Heart right ventricle (tissue), 16 donors: ENCODE data around the gene ITGAD. TPM values are rescaled to one million over a fixed set of nuclear protein-coding genes. Genes with fewer than 3 reads are reported as not detected.

ENCODE experiments used
- ATAC-seq, 8 donors: fragments of 200-7000 bp; cut with Tn5 transposase; one replicate each; pipeline ENCODE4 v1.9.1; 2020; ENCODE audit warnings: mild to moderate bottlenecking in 8 of 8, moderate library complexity in 8 of 8, moderate number of reproducible peaks in 1 of 8
- DNase-seq, 2 donors: peaks; one replicate each; pipeline ENCODE4 v3.0.0-alpha.2; 2020
- H3K27ac ChIP-seq, 10 donors: fragments of 200-600 bp; sonication (generic) in 2 of 10; one replicate each; pipeline versions ENCODE4 v1.5.0 to v1.8.0; 2020 to 2022; ENCODE audit warnings: mild to moderate bottlenecking in 3 of 10
- H3K27me3 ChIP-seq, 7 donors: fragments of 200-600 bp; one replicate each; pipeline ENCODE4 v1.8.0; 2021 to 2022; ENCODE audit warnings: mild to moderate bottlenecking in 2 of 7
- H3K36me3 ChIP-seq, 9 donors: fragments of 200-600 bp; sonication (generic) in 1 of 9; one replicate each; pipeline versions ENCODE4 v1.5.0 to v1.8.0; 2020 to 2022; ENCODE audit warnings: mild to moderate bottlenecking in 2 of 9
- H3K4me1 ChIP-seq, 9 donors: fragments of 200-600 bp; sonication (generic) in 1 of 9; one replicate each; pipeline versions ENCODE4 v1.5.0 to v1.8.0; 2020 to 2022; ENCODE audit warnings: mild to moderate bottlenecking in 4 of 9
- H3K4me3 ChIP-seq, 10 donors: fragments of 200-600 bp; sonication (generic) in 2 of 10; one replicate each; pipeline versions ENCODE4 v1.5.0 to v1.8.0; 2020 to 2022; ENCODE audit warnings: mild to moderate bottlenecking in 7 of 10, moderate library complexity in 2 of 10
- H3K9me3 ChIP-seq, 11 donors: fragments of 200-600 bp in 10 of 11; sonication (generic) in 2 of 11; one replicate each; pipeline versions ENCODE4 v1.5.0 to v1.8.0; 2013 to 2022; ENCODE audit warnings: mild to moderate bottlenecking in 2 of 11, control low read depth in 1 of 11, moderate library complexity in 1 of 11
- WGBS, 2 donors: extraction: QIAGEN DNeasy Blood & Tissue Kit; methylation state at CpG; one replicate each; pipeline ENCODE4 v1.1.7; 2013; ENCODE audit warnings: inconsistent platforms in 1 of 2; 5-methylcytosine and 5-hydroxymethylcytosine counted together
- intact Hi-C, 10 donors: fragments of 100-400 bp; cut with DNase I; formaldehyde crosslinking; loops; one replicate each; pipeline versions ENCODE4 v1.11.1 to v1.14.2; 2022
- polyA plus RNA-seq, 2 donors: library from polyadenylated mRNA; stranded (reverse); fragments of 200-250 nt; gene quantifications; one replicate each; pipeline ENCODE4 v1.2.3, GENCODE V29; 2013
- total RNA-seq, 10 donors: library from RNA; stranded (reverse); fragmentation: NEBNext Ultra II Directional in 3 of 10; extraction: Animal tissue kit (Norgen Biotek cat#: 25700) in 3 of 10; gene quantifications; one replicate each; pipeline versions ENCODE4 v1.2.1 to v1.2.4, GENCODE V29; 2021 to 2023
- TF ChIP-seq, protein P1 (sequence below), 9 donors: fragments of 200-600 bp; sonication (generic) in 2 of 9; IDR thresholded peaks; one replicate each; pipeline versions ENCODE4 v1.5.0 to v1.8.0; 2021 to 2022; ENCODE audit warnings: antibody characterized with exemption in 9 of 9, mild to moderate bottlenecking in 5 of 9, moderate library complexity in 1 of 9
- donor health status: Arrhythmogenic right ventricular cardiomyopathy.
- donor health status: ischemic (EF 13 %, LVEDD 7.1; RV severe dilation, severe dysfunction).
- donor health status: healthy with polysubstance abuse.
- donor health status: DM: no; HTN: yes; CAD: no.
- donor health status: DM: no; HTN: no; CAD: no.
- donor health status: ischemic (EF 25% LVEDD 6.9; RV normal size, moderate dysfunction).
- donor health status: ischemic (EF 25% LVEDD 5.7; RV mildly dilated, moderate dysfunction).
- donor health status: healthy.
- donor health status: DM: yes; HTN: yes; CAD: no.
- donor health status: Ischemic cardiomyopathy.
- donor health status: ischemic (EF 35%, LVEDD 5.7; RV mildly dilated, moderate dysfunction).
- donor health status: nonischemic (EF 11% LVEDD 7.7; RV severe dilation, severe dysfunction).
- donor health status: DM: yes; HTN: yes; CAD: no.
- donor health status: PGD.
- donor health status: ischemic (EF 29% LVEDD 5.4; RV normal size, mild dysfunction).
- donor health status: nonischemic (EF 23%, LVEDD 6.1; RV moderate dilation, normal function).

Gene ITGAD
- total and polyA plus RNA-seq, 12 donors, result 0.01 to 0.39 TPM; not detected in 10

DNA sequence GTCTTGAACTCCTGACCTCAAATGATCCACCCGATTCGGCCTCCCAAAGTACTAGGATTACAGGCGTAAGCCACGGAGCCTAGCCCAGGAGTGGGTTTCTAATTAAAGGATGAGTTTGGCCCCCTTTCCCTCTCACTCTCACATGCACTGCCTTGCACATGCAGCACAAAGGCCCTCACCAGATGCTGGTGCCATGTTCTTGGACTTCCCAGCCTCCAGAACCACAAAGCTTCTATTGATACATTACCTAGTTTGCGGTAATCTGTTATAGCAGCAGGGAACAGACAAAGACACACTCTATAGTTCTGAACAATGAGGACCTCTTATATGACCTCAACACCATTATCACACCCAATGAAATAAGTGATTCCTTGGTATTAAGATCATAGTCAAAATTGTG lies 17.9 kb upstream of the ITGAD start:
- Histone ChIP-seq H3K27me3 (peaks cover 0 to 17% (median 0%) of the 10 kb centered on the region in 7 donors), H3K4me1 (no peaks in the 10 kb centered on the region), H3K36me3 (peaks cover 0 to 54% (median 0%) of the 10 kb centered on the region in 9 donors), H3K4me3 (no peak overlapping the region), H3K27ac (no peak overlapping the region), H3K9me3 (peaks cover 0 to 13% (median 0%) of the 10 kb centered on the region in 11 donors)
- no peak for ATAC-seq
- no peak for DNase-seq
- TF ChIP-seq, protein P1, sequence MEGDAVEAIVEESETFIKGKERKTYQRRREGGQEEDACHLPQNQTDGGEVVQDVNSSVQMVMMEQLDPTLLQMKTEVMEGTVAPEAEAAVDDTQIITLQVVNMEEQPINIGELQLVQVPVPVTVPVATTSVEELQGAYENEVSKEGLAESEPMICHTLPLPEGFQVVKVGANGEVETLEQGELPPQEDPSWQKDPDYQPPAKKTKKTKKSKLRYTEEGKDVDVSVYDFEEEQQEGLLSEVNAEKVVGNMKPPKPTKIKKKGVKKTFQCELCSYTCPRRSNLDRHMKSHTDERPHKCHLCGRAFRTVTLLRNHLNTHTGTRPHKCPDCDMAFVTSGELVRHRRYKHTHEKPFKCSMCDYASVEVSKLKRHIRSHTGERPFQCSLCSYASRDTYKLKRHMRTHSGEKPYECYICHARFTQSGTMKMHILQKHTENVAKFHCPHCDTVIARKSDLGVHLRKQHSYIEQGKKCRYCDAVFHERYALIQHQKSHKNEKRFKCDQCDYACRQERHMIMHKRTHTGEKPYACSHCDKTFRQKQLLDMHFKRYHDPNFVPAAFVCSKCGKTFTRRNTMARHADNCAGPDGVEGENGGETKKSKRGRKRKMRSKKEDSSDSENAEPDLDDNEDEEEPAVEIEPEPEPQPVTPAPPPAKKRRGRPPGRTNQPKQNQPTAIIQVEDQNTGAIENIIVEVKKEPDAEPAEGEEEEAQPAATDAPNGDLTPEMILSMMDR (IDR thresholded peaks at IDR 0.05), result no peak
- intact Hi-C loops, result no loop called here
- WGBS, 2 donors, result 90 to 91% methylated on average over 5 of the region's 5 CpGs

DNA sequence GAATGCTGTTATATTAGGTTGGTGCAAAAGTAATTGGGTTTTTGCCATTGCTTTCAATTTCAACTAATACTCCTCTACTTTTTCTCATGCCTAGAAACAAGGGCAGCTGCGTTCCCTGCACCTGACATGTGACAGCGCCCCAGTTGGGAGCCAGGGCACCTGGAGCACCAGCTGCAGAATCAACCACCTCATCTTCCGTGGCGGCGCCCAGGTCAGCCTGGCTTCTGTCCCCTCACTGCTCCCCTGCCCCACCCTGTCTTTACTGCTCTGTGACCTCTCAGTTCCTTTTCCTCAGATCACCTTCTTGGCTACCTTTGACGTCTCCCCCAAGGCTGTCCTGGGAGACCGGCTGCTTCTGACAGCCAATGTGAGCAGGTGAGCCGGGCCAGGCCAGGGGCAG lies 16.4 kb upstream of the ITGAD start:
- Histone ChIP-seq H3K27ac (no peak overlapping the region), H3K4me1 (no peaks in the 10 kb centered on the region), H3K36me3 (peaks cover 0 to 57% (median 0%) of the 10 kb centered on the region in 9 donors), H3K27me3 (peaks cover 0 to 16% (median 0%) of the 10 kb centered on the region in 7 donors), H3K9me3 (peaks cover 0 to 13% (median 0%) of the 10 kb centered on the region in 11 donors), H3K4me3 (no peak overlapping the region)
- WGBS, 2 donors, result 84 to 87% methylated on average over 8 of the region's 8 CpGs
- ATAC-seq (no peak), DNase-seq (no peak)
- TF ChIP-seq, protein P1 (IDR thresholded peaks at IDR 0.05), result no peak
- intact Hi-C loops, result no loop called here

DNA sequence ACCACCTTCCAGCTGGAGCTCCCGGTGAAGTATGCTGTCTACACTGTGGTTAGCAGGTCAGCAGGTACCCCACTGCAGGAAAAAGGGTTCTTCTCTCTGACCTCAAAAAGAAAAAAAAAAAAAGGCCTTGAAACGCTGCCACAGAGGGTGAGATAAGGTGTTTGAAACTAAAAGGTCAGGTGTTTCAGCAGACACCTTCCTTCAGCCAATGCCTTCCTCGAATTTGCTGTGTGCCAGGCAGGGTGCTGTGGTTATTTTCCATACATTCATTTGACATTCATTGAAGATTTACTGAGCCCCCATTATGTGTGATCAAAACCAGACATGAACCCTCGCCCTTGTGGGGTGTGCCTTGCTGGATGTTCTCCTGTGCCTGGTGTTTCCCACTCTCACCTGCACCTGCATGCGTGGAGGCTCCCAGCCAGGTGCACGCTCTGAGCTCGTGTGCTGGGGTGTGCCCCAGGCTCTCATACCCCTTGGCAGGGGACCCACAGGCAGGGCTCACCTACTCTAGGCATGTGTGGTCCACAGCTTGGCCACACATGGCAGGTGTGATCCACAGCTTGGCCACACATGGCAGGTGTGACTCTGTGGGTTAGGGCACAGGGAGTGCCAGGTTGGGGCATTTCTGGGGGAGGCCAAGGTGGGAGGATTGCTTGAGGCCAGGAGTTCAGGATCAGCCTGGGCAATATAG lies 15.8 kb upstream of the ITGAD start:
- Histone ChIP-seq H3K4me3 (no peak overlapping the region), H3K4me1 (peaks cover 0 to under 1% (median 0%) of the 10 kb centered on the region in 9 donors), H3K27me3 (peaks cover 0 to 14% (median 0%) of the 10 kb centered on the region in 7 donors), H3K27ac (no peak overlapping the region), H3K9me3 (peaks cover 0 to 13% (median 0%) of the 10 kb centered on the region in 11 donors), H3K36me3 (peaks cover 0 to 52% (median 0%) of the 10 kb centered on the region in 9 donors)
- TF ChIP-seq, protein P1 (IDR thresholded peaks at IDR 0.05), result no peak
- intact Hi-C loops, result no loop called here
- 71 to 79% methylated on average over 7 of the region's 7 CpGs for WGBS, 2 donors
- ATAC-seq, result no peak
- no peak for DNase-seq

DNA sequence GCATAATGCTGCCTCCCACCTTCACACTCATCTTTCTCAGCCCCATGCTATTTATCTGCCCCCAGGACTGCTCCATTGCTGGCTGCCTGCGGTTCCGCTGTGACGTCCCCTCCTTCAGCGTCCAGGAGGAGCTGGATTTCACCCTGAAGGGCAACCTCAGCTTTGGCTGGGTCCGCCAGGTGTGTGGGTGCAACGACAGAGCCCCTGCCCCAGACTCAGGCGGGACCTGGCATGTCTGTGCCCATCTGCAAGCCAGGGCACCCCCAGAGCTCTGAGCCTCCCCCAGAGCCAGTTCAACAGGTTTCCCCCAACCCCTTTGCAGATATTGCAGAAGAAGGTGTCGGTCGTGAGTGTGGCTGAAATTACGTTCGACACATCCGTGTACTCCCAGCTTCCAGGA lies 12.9 kb upstream of the ITGAD start:
- Histone ChIP-seq H3K27ac (no peak overlapping the region), H3K36me3 (peaks cover 0 to 50% (median 0%) of the 10 kb centered on the region in 9 donors), H3K4me1 (peaks cover 0 to 2% (median 0%) of the 10 kb centered on the region in 9 donors), H3K4me3 (no peak overlapping the region), H3K9me3 (peaks cover 0 to 6% (median 0%) of the 10 kb centered on the region in 11 donors), H3K27me3 (peaks cover 0 to 35% (median 4%) of the 10 kb centered on the region in 7 donors)
- DNase-seq (no peak), ATAC-seq (peak in 1 of 8 donors; percentile 20)
- WGBS, 2 donors, result 71 to 75% methylated on average over 12 of the region's 12 CpGs
- TF ChIP-seq, protein P1 (IDR thresholded peaks at IDR 0.05), result no peak
- intact Hi-C loops, result no loop called here
